Hindlimb muscle (tissue), 1 donor: ENCODE data around the gene NXPH2. TPM values are rescaled to one million over a fixed set of nuclear protein-coding genes. Genes with fewer than 3 reads are reported as not detected.
"Not testable (repeated sequence)": the region's sequence is repeated elsewhere in the genome, so short reads cannot be mapped to it uniquely, and the experiment has no call there.

ENCODE experiments used
- DNase-seq: peaks from one replicate; pipeline ENCODE4 v3.0.0-alpha.2; 2013
- polyA plus RNA-seq: library from polyadenylated mRNA; unstranded; fragments of 120-200 nt; gene quantifications from one replicate; pipeline ENCODE4 v1.2.1, GENCODE V29; 2013; ENCODE audit not compliant: insufficient read length

Gene NXPH2
- polyA plus RNA-seq, 1 donor, result 13.4 TPM

- no peak for DNase-seq
Observed at GRCh38 chr2:138752197-138752956, 27.8 kb downstream of the NXPH2 start.

DNA sequence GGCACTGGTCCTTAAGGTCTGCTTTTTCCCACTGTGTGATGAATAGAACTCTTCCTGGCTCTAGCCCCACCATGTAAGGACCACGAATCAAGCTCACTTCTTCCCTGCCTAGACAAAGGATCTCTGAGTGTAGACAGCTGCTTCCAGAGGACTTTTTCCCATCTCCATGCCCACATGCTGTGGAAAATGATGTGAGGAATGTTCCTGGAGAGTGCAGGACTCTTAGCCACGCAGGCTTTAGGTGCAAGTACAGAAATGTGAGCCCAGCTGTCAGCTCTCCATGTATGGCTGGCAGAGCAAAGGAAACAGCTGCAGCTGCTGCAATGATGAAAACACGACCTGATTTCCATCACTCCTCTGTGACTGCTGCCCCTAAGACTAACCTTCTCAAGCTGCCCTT is 35.5 kb downstream of the NXPH2 start:
- DNase-seq, result peak; percentile 26

- DNase-seq, result no peak
Observed at GRCh38 chr2:138742441-138743057, 37.6 kb downstream of the NXPH2 start.

DNA sequence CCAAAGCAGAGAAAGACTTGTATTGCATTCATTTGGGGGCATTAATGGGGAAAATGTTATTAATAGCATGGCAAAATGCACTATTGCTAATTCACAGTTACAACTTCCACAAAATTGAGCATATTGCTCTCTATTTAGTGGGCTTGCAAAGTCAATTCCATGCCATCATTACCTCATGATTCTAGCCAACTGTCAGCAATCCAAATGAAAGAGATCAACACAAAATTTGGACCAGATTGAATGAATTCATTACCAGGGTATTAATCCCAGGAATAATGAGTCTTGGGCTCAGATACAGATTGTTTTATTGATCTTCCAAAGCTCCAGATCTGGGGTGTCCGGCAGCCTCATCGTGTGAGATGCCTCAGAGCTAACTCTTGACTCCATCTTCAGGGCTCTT is 38.3 kb downstream of the NXPH2 start:
- no peak for DNase-seq

DNA sequence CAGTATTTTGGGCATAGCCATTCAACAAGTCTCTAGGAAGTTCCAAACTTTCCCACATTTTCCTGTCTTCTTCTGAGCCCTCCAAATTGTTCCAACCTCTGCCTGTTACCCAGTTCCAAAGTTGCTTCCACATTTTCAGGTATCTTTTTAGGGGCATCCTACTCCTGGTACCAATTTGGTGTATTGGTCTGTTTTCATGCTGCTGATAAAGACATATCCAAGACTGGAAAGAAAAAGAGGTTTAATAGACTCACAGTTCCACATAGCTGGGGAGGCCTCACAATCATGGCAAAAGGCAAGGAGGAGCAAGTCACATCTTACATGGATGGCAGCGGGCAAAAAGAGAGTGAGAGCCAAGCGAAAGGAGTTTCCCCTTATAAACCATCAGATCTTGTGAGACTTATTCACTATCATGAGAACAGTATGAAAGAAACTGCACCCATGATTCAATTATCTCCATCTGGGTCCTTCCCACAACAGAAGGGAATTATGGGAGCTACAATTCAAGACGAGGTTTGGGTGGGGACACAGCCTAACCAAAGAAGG is 43.1 kb downstream of the NXPH2 start:
- DNase-seq, result not testable (repeated sequence)

GRCh38 chr2:138732651-138733050 is 47.5 kb downstream of the NXPH2 start:
- no peak for DNase-seq

GRCh38 chr2:138730497-138731030 is 49.6 kb downstream of the NXPH2 start:
- DNase-seq, result no peak

- DNase-seq, result no peak
Observed at GRCh38 chr2:138727956-138728355, 52.2 kb downstream of the NXPH2 start.

DNA sequence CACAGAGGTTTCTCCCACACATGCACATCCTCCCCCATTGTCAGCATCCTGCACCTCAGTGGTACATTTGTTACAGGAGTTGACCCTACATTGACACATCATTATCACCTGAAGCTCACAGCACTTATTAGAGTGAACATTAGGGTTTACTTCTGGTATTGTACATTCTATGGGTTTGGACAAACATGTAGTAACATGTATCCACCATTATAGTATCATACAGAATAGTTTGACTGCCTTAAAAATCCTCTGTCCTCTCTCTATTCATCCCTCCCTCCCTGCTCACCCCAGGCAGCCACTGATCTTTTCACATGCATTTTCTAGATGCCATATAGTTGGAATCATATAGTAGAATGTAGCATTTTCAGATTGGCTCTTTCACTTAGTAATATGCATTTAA is 53.5 kb downstream of the NXPH2 start:
- DNase-seq, result no peak

GRCh38 chr2:138724729-138725459 is 55.3 kb downstream of the NXPH2 start:
- no peak for DNase-seq

DNA sequence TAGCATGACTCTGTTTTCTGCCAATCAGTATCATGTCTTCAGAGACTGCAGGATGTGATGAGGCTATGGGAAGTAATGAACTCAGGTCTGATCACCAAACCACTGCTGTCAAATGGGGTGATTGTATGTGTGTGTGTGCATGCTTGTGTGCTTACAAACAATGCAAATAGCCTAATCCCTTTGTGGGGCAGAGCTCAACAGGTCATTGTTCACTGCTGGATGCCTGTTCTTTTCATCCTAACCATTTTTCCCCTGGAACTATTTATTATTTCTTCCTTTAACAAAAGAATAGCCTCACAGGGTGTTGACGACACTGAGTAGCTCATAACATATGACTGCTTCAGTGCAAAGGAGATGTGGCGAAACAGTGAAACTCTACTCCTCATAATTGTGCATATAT is 55.9 kb downstream of the NXPH2 start:
- no peak for DNase-seq

- no peak for DNase-seq
Observed at GRCh38 chr2:138723196-138723987, 56.8 kb downstream of the NXPH2 start.

DNA sequence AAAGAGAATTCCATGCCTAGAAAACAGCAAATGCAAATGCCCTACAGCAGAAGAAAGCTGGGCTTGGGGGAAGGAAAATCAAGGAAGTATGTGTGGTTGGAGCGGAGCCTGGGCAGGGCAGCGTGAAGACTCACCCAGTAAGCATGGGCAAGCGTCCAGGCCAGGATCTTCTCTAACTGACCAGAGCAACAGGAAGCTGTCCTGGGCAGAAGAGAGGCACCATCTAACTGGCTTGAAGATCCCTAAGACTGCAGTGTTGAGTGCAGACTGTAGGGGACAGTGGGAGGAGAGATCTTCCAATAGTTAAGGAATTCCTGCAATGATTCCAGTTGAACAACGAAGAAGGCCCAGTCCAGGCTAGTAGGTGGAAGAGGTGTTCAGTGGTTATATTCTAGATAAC is 57.9 kb downstream of the NXPH2 start:
- DNase-seq, result no peak

- DNase-seq, result no peak
Observed at GRCh38 chr2:138720035-138720838, 60.0 kb downstream of the NXPH2 start.

DNA sequence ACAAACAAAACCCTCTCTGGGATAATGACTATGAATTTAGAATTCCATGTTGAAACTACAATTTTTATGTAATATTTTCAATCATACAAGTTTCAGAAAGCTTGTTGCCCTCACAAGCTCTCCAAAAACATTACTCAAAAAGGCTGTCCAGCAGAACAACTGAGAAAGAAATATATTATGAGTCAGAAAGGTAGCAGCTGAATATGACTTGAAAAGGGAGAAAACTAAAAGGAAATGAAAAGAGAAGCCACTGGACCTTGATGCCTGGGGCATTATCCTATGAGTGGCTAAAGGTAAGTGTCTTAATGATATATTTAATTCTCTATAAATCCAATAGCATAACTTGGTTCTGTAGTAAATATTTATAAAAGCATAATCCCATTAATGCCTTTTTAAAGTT is 61.8 kb downstream of the NXPH2 start:
- no peak for DNase-seq

DNA sequence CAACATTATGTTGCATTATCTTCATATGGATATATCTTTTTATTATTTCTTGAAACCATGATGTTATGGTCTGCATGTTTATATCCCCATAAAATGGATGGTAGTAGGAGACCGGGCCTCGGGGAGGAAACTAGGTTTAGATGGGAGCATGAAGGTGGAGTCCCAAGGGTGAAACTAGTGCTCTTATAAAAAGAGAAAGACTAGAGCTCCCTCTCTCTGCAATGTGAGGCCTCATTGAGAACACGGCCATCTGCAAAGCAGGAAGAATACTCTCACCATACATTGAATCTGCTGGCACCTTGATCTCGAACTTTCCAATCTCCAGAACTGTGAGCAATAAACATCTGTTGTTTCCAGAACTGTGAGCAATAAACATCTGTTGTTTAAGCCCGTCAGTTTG is 64.0 kb downstream of the NXPH2 start:
- no peak for DNase-seq

GRCh38 chr2:138713504-138713903 is 66.7 kb downstream of the NXPH2 start:
- no peak for DNase-seq

GRCh38 chr2:138713069-138713496 is 67.1 kb downstream of the NXPH2 start:
- DNase-seq, result no peak

DNA sequence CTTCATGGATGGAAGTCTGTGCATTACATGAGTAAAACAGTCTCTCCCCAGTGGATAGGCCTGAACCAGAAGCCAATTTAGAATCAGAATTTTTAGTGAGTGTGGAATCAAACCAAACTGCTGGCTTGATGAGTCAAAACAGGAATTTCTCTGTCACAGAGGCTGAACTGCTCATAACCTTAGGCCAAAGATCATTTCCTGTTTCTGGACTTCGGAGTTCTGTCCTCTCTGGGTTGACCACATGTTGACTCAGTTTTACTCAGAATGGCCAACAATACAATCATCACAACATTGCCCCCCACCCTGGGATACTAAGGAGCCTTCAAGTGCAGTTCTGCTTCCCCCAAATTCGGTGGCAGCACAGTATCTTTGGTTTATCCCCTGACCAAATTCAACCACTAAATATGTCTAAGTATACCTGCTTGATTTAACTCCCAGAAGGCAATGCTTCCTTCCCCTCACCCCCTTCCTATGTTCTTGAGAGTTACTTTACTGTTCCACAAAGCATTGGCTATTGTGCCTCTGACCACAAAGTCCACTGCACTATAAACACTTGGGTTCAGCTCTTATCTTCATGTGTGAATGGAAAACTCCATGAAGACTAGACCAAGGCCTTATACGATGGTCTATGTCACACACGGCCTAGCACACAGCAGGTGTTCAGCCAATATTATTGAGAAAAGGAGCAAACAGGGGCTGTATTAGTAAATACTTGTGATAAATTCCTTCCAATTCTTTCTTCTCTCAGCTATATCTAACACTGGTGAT is 67.8 kb downstream of the NXPH2 start:
- no peak for DNase-seq

DNA sequence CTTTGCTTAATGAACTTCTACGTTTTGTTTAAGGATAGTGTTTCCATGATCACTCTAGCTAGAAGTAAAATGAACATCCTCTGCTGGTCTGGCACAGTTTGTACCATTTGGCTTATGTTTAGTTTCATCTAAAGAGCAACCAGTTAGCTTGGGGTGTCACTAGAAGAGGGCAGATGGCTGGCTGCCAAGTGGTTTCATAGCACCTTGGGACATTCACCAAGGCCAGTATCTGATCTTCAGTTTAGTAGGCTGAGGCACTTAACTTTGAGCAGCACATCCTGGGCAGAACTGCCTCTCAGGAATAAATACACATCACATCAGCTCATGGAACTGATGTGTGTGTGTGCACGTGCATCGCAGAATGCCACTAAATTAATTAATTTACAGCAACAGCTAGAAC is 68.4 kb downstream of the NXPH2 start:
- DNase-seq, result no peak
